GM12878 (cell line): ENCODE data around the gene LTB4R.

Experiments
- ATF2 ChIP-seq: IDR thresholded peaks from 2 replicates; pipeline ENCODE4 v1.6.1; 2012; ENCODE audit warnings: low read length, inconsistent platforms
- CTCF ChIP-seq, 3 experiments: IDR thresholded peaks in 2 of 3; conservative IDR thresholded peaks in 1 of 3; 2 replicates each; pipeline ENCODE4 v1.5.1; 2011; ENCODE audit warnings: low read depth in 3 of 3, low read length in 3 of 3, mild to moderate bottlenecking in 3 of 3, control low read depth in 2 of 3, moderate library complexity in 2 of 3, inconsistent platforms in 1 of 3, mixed read lengths in 1 of 3; ENCODE audit not compliant: control insufficient read depth in 2 of 3, insufficient read depth in 1 of 3; ENCODE audit errors: extremely low read depth in 1 of 3
- FOXM1 ChIP-seq: IDR thresholded peaks from 2 replicates; pipeline ENCODE4 v1.6.1; 2012; ENCODE audit warnings: low read depth, mild to moderate bottlenecking, inconsistent platforms, low read length, moderate library complexity
- PKNOX1 ChIP-seq: fragments of 450-650 bp; IDR thresholded peaks from 2 replicates; pipeline ENCODE4 v1.6.1; 2016; ENCODE audit warnings: mild to moderate bottlenecking
- POLR2A ChIP-seq: IDR thresholded peaks from 2 replicates; pipeline ENCODE4 v1.6.1; 2011; ENCODE audit warnings: low read depth, mild to moderate bottlenecking, low read length
- SREBF1 ChIP-seq: IDR thresholded peaks from 2 replicates; pipeline ENCODE4 v1.6.1; 2012; ENCODE audit warnings: mild to moderate bottlenecking, low read length

GRCh38 chr14:24308342-24309124 is 2.8 kb upstream of the LTB4R start:
- TF ChIP-seq CTCF (IDR thresholded peaks at IDR 0.05 in 2 of 3, conservative IDR thresholded peaks at IDR 0.05 in 1 of 3; ENCODE audit: control insufficient read depth in 2 of 3, extremely low read depth in 1 of 3, insufficient read depth in 1 of 3, low read depth in 3 of 3, low read length in 3 of 3) (no peak), SREBF1 (no peak), ATF2 (no peak), POLR2A (no peak), FOXM1 (no peak), PKNOX1 (no peak)
